GM11168 (cell line): ENCODE measurements around the gene LGALS9.

Source experiments
- in situ Hi-C: fragments of 300-500 bp; cut with MboI; formaldehyde crosslinking; loops from one replicate; pipeline ENCODE4 v1.12.0; 2022; ENCODE audit warnings: low sequenced_read_pairs; ENCODE audit not compliant: unreplicated experiment

LGALS9 gene

DNA sequence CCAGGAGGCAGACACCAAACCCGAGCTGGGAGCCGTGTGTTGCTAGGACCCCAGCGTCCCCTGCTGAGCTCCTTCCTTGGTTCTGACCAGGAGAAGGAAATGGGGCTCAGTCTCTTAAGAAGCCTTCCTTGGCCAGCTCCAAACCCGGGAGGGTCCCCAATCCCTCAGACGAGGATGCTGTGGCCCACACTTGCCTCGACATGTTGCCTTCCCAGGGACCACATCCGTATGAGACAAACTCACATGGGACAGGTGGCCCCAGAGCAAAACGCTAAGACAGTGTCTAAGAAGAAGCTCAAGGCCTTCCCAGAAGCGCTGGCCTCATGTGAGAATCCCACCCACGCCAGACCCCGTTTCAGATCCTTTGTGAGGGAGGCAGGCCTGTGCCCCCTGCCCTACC, 19.8 kb downstream of the LGALS9 start:
- in situ Hi-C loops, result loop anchor here (25.0 kb wide), 1 partner anchor 236 kb away; the partner anchor contains the start of gene LYRM9

DNA sequence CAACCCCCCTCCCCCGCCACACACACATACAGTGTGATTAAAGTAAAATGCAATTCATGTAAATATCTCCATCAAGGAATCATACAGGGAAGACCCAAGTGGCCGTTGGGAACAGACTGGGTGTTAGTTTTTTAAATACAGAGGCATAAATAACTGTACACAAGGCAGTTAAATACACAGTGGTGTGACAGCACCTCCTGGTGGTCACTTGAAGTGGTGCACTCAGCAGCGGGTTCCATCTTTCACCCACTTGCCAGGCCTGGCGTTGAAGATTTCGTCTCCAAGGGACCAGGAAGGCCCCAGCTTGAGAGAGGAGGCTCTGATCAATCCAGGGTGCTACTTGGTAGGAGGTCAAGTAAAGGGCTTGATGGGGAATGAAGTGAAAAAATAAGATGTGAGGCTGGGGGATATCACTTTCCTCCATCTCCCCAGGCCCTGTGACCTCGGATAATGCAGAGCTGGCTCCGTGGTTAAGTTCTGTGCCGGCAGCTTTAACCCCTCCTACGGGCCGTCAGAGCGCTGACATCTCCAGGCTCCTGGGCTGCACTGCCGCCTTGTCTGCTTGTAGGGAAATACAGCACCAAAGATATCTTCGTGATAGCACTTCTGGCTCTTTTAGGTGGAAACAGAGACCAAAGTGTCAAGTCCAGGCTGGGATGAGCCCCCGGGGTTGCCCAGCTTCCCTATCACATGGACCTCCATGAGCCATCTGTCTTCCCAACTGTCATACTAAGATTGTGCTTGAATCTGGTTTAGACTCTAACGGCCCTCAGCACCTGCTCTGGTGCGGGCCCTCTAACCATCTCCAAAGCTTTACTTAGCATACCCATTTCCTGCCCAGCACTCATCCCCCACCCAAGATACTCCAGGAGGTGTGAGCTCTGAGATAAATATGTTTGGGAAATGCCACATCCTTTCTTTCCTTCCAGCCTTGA, 20.7 kb downstream of the LGALS9 start:
- in situ Hi-C loops, result loop anchor here (25.0 kb wide), 1 partner anchor 236 kb away; the partner anchor contains the start of gene LYRM9

DNA sequence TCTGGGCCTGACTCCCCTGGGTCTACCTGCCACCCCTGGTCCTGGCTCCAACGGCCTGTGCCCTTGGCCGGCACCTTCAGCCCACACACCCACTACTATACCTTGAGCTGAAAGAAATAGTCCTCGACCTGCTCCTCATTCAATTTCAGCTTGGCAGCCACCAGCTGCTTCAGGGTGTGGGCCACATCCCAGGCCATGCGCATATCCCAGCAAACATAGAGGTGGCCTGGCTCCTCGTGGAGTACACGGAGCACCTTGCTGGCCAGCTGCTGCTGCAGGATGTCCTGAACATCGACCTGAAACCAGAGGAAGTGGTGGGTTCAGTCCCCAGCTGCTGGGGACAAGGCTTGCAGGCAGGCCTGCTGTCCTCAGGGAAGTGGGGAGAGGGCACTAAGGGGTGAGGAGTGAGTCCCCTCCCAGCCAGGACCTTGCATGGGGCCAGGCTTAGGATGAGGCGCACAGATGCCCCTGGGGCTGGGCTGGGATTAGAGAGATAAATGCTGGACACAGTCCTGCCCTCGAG, 22.5 kb downstream of the LGALS9 start:
- in situ Hi-C loops, result loop anchor here (25.0 kb wide), 1 partner anchor 234 kb away; the partner anchor contains the start of gene LYRM9

DNA sequence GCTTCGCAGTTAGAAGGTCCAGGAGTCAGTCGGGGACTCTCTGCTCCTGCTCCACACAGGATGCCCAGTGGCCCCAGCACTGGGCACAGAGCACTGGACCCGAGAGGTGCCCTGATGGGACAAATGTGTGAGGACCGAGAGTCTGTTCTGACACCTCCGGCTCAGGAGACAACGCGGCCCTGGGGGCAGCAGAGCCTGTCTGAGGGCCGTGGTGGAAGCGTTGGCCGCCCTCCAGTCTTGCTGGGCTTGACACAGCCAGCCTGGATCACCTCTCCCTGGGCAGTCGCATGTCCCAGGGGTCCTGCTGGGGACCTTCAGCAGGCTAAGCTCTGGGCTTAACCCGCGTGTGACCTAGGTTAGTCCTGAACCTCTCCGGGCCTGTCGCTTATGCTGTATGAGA, 23.1 kb downstream of the LGALS9 start:
- in situ Hi-C loops, result loop anchor here (25.0 kb wide), 1 partner anchor 233 kb away; the partner anchor contains the start of gene LYRM9

DNA sequence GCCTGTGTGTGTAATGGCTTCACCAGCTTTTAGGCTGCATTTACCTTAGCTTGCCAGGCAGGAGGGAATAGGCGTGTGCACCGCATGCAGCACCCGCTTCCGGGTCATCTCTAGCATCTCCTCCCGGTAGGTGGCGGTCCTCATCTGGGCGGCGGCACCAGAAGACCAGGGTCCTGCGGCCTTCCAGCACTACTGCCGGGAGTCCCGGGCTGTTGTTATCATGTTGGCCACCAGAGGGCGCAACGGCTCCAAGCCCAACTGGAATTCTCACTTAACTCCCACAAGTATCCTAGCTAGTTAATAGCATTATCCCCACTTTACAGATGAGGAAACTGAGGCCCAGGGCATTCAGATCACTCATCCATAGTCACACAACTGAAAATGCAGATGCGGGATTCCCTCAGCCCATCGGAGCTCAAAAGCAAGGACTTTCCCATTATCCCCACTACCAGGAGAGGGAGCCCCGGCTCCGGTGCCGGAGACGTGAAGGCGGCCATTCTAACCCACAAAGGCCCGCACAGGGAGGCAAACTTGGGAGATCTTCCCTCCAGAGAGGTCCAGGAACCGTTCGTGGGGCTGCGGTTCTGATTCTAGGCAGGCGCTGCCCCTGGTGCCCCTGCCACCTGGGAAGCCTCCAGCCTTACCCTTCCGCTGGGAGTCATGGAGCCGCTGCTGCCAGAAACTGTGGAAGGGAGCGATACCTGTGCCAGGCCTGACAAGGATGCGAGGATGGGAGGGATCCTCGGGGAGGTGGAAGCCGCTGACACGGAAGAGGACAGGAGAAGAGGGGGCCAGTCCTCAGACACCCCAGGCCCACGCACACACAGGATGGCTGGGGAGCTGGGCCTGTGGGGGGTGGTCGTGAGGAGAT, 23.9 kb downstream of the LGALS9 start:
- in situ Hi-C loops, result loop anchor here (5.0 to 25.0 kb wide), 3 partner anchors 82 to 232 kb away; partner anchors contain the start of gene LYRM9

DNA sequence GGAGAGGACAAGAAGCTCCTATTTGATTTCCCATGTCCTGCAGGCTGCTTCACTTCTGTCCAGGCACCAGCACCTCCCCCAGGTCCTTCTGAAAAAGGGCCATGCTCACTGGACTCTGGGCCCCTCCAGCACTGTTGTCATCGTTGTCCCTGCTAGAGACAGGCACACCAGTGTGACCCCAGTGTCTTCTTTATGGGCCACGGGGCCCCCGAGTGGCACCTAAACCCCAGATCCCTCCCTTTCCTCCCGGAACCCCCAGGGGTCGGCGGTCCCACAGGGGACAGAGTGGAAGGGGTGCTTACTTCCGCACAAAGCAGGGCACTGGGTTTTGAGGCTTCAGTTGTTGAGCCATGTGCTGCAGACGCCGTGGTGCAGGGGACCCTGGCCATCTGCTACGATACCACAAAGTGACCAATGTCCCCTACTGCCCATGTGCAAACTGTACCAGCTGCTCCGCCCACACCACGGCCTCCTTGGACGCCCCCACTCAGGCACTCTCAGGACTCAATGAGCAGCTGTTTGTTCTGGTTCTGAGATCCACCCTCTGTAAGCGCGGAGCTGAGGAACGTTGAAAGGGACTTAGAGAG, 24.6 kb downstream of the LGALS9 start:
- in situ Hi-C loops, result loop anchor here (5.0 to 25.0 kb wide), 3 partner anchors 82 to 232 kb away; partner anchors contain the start of gene LYRM9

DNA sequence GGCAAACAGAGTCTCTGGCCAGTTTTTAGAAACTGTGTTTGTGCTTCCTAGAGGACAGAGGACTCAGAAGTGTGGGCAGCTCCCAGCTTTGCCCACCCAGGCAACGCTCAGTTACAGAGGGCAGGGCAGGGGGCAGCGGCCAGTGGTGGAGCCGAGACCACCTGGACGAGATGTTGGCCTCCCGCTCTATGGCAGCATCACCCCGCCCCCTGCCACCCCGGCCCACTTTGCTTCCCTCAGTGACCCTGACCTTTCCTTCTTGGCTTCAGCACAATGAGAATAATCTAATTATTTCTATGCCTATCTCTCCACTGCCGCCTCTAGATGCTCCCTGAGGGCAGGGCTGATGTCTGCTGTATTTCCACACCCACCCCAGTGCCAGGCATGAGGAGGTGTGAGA, 25.6 kb downstream of the LGALS9 start:
- in situ Hi-C loops, result loop anchor here (5.0 to 25.0 kb wide), 3 partner anchors 81 to 231 kb away; partner anchors contain the start of gene LYRM9

DNA sequence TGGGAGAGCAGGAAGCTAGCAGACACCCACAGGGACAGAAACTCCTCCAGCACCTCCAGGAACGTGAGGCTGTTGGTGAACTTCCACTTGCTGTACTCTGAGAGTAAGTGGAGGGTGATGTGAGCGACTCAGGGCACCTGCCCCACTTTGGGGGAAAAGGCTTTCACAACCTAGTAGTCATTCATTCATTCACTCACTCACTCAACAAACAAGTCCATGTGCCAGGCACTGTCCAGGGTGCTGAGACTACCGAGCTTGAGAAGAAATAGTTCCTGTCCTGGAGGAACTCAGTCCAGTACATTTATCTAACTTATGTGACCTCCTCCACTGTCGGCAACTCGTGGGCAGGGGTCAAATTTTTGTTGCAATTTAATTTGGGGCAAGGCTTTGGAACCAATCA, 26.6 kb downstream of the LGALS9 start:
- in situ Hi-C loops, result loop anchor here (5.0 to 25.0 kb wide), 3 partner anchors 80 to 230 kb away; partner anchors contain the start of gene LYRM9

DNA sequence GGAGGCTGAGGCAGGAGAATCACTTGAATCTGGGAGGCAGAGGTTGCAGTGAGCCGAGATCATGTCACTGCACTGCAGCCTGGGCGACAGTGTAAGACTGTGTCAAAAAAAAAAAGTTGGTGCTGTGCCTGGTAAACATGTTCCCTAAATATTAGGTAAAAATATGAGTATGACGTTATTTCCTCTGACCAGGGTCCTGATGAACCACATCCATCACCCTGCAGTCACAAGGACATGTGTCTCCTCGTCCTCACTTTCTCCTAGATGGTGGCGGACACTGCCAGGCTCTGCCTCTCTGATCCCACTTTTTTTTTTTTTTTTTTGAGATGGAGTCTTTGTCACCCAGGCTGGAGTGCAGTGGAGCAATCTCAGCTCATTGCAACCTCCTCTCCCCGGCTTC, 28.7 kb downstream of the LGALS9 start:
- in situ Hi-C loops, result loop anchor here (5.0 to 25.0 kb wide), 3 partner anchors 78 to 228 kb away; partner anchors contain the start of gene LYRM9

DNA sequence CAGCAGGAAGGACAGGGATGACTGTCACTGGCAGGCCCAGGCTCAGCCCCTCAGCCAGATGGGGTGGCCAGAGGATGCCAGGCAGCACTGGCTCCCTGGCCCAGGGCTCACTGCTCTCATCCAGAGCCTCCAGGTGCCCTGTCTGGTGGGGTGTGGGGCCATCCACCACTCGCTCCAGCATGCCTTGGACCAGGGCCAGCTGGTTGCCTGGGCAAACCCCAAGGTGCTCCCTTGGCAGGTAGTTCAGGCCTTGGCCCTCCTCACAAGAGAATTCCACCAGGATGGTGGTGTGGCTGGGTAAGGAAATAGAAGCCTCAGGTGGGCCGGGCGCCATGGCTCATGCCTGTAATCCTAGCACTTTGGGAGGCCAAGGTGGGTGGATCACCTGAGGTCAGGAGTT, 29.4 kb downstream of the LGALS9 start:
- in situ Hi-C loops, result loop anchor here (25.0 kb wide), 1 partner anchor 227 kb away; the partner anchor contains the start of gene LYRM9

DNA sequence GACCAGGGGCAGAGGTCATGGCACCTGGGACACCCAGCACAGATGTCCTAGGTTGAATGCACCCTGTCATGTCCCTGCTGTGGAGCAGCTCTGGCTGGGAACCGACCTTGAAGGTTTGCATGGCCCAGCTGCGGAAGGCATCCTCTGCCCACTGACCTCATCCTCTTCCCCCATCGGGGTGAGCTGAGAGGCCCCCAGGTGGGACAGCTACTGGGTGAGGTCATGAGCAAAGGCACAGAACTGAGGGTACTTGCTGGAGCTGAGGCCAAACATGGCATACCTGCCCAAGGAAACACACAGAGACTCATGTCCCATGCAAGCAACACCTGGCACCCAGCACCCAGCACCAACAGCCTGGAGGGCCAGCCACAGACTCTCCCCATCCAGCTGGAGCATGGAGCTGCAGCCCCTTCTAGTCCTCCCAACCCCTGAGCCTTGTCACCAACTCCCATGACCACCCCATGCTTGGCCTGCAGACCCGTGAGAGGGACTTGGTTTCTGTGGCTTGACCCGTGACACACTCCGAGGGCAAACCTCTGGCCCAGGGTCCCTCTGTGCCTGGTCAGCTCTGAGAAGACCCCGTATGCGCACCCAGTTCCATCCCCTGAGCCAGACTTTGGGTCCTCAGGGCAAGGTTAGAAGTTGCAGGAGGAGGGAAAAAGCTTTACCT, 33.1 kb downstream of the LGALS9 start:
- in situ Hi-C loops, result loop anchor here (25.0 kb wide), 1 partner anchor 223 kb away; the partner anchor contains the start of gene LYRM9

DNA sequence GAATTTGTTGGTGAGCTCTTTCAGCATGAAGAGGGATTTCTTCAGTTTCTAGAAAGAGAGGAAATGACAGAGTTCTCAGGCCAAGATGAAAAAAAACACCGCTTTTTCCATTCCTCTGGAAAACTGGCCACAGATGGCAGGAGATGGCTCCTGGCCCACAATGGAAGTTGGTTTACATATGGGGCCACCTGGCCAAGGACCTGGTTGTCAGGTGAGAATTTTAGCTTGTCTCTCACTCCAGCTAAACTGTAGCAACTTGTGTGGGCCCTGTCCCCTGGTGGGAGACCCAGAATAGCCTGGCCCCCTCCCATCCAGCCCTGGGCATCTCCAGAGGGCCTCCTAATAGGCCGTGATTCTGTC, 33.6 kb downstream of the LGALS9 start:
- in situ Hi-C loops, result loop anchor here (25.0 kb wide), 1 partner anchor 223 kb away; the partner anchor contains the start of gene LYRM9

DNA sequence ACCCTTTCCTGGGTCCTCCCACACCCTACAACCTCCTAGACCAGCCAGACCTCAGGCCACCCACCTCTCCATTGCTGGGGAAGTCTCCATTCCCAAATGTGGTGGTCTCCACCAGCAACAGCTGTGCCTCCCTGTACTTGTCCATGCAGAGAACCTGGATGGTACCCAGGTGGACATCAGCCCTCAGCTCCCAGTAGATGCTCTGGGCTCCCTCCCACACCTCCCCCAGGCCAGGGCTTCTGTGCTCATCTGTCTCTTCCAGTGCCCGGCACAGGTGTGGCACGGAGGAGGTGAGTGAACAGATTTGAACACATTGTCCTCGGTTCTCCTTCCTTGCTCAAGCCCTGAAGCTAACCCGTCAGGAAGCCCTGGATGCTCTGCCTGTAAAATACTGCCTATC, 34.6 kb downstream of the LGALS9 start:
- in situ Hi-C loops, result loop anchor here (25.0 kb wide), 1 partner anchor 222 kb away; the partner anchor contains the start of gene LYRM9

DNA sequence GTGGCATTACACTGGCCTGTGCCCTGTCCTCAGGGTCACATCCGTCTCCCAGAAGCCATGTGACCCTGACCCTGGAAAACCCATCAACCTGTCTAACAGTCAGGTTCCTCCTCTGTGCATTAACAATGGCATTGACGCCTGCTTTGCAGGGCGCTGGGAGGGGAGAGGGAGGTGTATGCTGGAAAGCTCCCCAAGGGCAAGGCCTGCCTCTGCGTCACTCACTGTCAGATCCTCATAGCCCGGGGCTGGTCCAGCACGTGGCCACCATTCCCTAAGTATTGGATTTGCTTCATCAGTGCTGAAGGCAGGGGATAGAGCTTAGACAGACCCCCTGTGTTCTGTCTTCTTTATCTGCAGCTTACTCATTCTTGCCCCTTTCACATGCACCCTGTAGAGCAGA, 35.3 kb downstream of the LGALS9 start:
- in situ Hi-C loops, result loop anchor here (25.0 kb wide), 1 partner anchor 221 kb away; the partner anchor contains the start of gene LYRM9

DNA sequence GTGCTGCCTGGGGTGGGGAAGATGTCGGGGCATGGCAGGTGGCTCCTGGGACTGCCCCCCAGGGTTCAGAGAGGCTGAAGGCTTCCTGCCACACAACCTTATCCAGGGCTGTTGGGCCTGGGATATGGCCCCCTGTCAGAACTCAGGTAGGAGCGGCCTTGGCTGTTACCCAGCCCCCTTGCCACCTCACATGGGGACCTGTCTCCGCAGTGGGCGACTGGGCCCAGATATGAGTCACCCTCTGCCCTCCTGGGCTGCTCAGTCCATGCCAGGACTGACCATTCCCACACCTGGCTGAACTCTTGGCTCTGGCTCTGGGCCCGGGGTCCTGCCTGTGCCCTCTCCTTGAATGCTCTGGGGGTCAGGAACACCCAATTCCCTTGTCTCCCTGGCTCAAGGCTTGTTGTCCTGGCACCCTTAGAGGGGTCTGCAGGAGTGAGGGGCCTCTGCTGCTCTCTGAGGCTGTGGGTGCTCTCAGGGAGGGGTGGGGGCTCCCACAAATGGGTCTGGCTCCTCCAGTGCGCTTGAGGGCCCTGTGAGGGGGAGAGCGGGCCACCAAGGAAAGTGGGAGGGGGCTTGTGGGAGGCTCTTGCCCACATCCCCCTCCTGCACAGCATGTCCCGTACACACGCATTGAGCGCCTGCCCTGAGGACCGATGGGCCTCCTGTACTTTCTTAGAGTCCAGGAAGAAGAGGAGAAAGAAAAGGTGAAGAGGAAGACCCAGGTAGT, 36.0 kb downstream of the LGALS9 start:
- in situ Hi-C loops, result loop anchor here (25.0 kb wide), 1 partner anchor 220 kb away; the partner anchor contains the start of gene LYRM9

DNA sequence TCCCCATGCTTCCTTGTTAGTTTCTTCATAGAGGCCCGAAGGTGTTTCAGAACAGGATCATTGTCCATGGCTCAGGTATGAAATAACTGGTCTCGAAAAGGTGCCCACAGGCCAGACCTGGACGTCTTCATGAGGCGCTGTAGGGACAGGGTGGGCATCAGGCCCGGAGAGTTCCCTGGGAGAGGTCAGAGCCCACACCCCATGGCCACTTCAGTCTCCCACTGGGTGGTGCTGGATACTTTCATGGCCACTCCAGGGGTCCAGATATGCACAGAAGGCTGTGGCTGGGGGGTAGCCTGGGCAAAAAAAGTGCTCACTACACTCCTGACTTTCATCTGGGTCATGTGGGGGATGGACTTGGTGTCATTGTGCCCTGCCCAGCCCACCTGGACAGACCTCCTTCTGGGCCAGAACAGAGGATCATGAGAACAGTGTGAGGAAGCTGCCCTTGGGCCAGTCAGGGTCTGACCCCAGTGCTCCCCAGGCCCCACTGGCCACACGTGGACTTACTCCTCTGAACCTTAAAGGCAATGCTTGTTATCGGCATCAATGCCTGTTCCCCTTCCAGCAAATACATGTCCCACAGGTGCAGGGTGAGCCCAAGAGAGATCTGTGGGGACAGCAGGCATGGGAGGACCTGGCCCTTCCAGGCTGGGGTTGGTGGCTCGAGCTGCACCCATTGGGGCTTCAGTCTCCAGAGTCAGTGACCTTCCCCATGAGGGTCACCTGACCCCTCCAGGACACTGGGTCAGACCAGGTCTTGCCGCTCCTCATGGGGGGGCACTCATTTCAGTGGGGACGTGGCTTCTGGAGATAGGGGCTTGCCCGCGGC, 36.9 kb downstream of the LGALS9 start:
- in situ Hi-C loops, result loop anchor here (25.0 kb wide), 1 partner anchor 219 kb away; the partner anchor contains the start of gene LYRM9

DNA sequence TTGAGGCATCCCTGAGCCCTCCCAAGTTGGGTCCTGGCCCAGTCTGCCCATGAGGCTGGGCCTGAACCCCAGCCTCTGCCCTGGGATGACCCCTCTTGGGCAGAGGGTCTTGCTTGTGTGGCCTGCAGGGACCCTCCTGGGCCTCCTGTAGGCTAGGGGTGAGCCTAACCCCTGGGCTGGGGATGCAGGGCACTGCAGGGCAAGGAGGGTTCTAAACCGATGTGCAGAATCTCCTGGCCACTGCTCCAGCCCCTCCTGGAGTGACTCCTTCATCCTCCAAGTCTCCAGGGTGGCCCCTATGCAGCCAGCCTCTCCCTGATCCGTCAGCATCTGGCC, 37.5 kb downstream of the LGALS9 start:
- in situ Hi-C loops, result loop anchor here (25.0 kb wide), 1 partner anchor 219 kb away; the partner anchor contains the start of gene LYRM9
